ENCODE results near the gene COMT. TPM values are rescaled to one million over a fixed set of nuclear protein-coding genes. Genes with fewer than 3 reads are reported as not detected.

COMT gene
- total and polyA plus RNA-seq, 4 donors = 75.3 to 430 (median 146) TPM

DNA sequence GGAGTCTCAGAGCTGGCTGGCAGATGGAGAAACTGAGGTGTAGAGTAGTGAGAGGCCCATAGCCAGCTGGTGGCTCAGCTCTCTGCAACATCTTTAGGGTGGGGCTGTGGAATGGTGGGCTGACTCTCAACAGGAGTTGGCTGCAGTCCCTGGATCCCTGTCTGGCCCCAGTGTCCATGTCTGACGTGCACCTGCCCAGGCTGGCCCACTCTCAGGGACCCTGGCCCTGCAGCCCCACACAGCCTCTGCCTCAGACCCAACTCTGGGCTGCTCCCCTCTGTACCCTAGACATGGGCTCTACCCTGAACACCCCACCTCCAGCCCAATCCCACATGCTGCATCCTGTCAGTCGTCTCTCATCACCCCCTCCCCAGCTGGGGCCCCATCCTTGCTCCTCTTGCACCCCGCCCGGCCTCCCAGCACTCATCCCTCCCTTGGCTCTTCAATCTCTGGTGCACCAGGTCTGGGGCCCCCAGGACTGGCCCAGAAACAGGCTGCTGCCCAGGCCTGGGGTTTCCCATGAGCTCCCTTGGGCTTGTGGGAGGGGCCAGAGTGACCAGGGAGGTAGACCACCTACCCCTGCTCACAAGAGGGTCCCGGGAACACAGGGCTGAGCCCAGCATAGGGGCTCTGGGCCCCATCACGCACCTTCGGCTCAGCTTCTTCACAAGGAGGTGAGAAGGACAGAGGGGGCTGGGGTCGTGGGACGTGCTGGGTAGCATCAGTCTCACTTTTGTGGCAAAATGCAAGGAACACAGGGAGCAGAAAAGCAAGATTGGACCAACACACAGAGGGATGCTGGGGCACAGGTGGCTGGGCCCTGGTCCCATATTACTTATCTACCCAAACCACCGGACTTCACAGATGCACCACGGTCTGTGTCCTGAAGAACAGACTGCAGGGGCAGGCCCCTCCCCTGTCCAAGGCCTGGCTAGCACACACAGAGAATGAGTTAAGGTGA lies 43.6 kb downstream of the COMT start:
- Histone ChIP-seq H3K27ac (ENCODE audit: low read depth in 1 of 2, low read length in 2 of 2) (no peak overlapping the region), H3K27me3 (ENCODE audit: control insufficient read depth in 4 of 4, insufficient read depth in 4 of 4, low read length in 3 of 4) (no peaks in the 10 kb centered on the region), H3K9ac (ENCODE audit: low read depth in 1 of 2, low read length in 2 of 2) (no peak overlapping the region), H3K4me1 (ENCODE audit: control insufficient read depth in 4 of 4, insufficient read depth in 4 of 4, low read length in 3 of 4) (peaks cover 2 to 23% (median 11%) of the 10 kb centered on the region in 4 donors), H3K4me3 (ENCODE audit: low read depth in 1 of 3, low read length in 3 of 3) (no peak overlapping the region), H3K36me3 (ENCODE audit: control insufficient read depth in 4 of 4, insufficient read depth in 3 of 4, low read depth in 1 of 4, low read length in 3 of 4) (peaks cover 0 to 14% (median 0%) of the 10 kb centered on the region in 4 donors), H3K9me3 (ENCODE audit: control insufficient read depth in 4 of 4, low read length in 3 of 4) (no peaks in the 10 kb centered on the region)
- DNase-seq (ENCODE audit: low spot score) = no peak
- WGBS = 89% methylated on average over 11 of the region's 11 CpGs
- TF ChIP-seq, protein P1, sequence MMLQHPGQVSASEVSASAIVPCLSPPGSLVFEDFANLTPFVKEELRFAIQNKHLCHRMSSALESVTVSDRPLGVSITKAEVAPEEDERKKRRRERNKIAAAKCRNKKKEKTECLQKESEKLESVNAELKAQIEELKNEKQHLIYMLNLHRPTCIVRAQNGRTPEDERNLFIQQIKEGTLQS (IDR thresholded peaks at IDR 0.05) = no peak
- no peak for TF ChIP-seq FOXA1 (IDR thresholded peaks at IDR 0.05)
- no peak for TF ChIP-seq RAD21 (IDR thresholded peaks at IDR 0.05)
- no peak for TF ChIP-seq RXRA (IDR thresholded peaks at IDR 0.05)
- no peak for TF ChIP-seq SP1 (IDR thresholded peaks at IDR 0.05)
- no peak for TF ChIP-seq REST (IDR thresholded peaks at IDR 0.05)
- no peak for TF ChIP-seq FOXA2 (IDR thresholded peaks at IDR 0.05)
- TF ChIP-seq TAF1 (conservative IDR thresholded peaks at IDR 0.05) = no peak
- TF ChIP-seq JUND (IDR thresholded peaks at IDR 0.05) = no peak
- no peak for TF ChIP-seq GABPA (IDR thresholded peaks at IDR 0.05 in 1 of 2, conservative IDR thresholded peaks at IDR 0.05 in 1 of 2)
- TF ChIP-seq HNF4A (conservative IDR thresholded peaks at IDR 0.05) = no peak
- TF ChIP-seq, protein P2, sequence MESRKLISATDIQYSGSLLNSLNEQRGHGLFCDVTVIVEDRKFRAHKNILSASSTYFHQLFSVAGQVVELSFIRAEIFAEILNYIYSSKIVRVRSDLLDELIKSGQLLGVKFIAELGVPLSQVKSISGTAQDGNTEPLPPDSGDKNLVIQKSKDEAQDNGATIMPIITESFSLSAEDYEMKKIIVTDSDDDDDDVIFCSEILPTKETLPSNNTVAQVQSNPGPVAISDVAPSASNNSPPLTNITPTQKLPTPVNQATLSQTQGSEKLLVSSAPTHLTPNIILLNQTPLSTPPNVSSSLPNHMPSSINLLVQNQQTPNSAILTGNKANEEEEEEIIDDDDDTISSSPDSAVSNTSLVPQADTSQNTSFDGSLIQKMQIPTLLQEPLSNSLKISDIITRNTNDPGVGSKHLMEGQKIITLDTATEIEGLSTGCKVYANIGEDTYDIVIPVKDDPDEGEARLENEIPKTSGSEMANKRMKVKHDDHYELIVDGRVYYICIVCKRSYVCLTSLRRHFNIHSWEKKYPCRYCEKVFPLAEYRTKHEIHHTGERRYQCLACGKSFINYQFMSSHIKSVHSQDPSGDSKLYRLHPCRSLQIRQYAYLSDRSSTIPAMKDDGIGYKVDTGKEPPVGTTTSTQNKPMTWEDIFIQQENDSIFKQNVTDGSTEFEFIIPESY (IDR thresholded peaks at IDR 0.05) = no peak
- no peak for TF ChIP-seq NR2F2 (IDR thresholded peaks at IDR 0.05)
- no peak for TF ChIP-seq HNF4G (IDR thresholded peaks at IDR 0.05)
- TF ChIP-seq, protein P3, sequence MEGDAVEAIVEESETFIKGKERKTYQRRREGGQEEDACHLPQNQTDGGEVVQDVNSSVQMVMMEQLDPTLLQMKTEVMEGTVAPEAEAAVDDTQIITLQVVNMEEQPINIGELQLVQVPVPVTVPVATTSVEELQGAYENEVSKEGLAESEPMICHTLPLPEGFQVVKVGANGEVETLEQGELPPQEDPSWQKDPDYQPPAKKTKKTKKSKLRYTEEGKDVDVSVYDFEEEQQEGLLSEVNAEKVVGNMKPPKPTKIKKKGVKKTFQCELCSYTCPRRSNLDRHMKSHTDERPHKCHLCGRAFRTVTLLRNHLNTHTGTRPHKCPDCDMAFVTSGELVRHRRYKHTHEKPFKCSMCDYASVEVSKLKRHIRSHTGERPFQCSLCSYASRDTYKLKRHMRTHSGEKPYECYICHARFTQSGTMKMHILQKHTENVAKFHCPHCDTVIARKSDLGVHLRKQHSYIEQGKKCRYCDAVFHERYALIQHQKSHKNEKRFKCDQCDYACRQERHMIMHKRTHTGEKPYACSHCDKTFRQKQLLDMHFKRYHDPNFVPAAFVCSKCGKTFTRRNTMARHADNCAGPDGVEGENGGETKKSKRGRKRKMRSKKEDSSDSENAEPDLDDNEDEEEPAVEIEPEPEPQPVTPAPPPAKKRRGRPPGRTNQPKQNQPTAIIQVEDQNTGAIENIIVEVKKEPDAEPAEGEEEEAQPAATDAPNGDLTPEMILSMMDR (IDR thresholded peaks at IDR 0.05; ENCODE audit: low read depth, low read length, missing input control) = no peak
- TF ChIP-seq MAX (IDR thresholded peaks at IDR 0.05) = no peak

Measured in liver (tissue), 9 donors.